Panc1 (cell line): ENCODE results near the gene SSTR1. TPM values are rescaled to one million over a fixed set of nuclear protein-coding genes. Genes with fewer than 3 reads are reported as not detected.

Source experiments
- ATAC-seq: fragments of 200-7000 bp; cut with Tn5 transposase; 2 replicates; pipeline ENCODE4 v1.9.1; 2020; ENCODE audit warnings: mild to moderate bottlenecking, moderate library complexity
- BruUV-seq: library from RNA; stranded (reverse); fragments of 400-500 nt; replicated peaks from 2 replicates; lab custom pipeline; 2021; lab: Mats Ljungman, UMichigan
- CTCF ChIA-PET: fragments of 300-600 bp; sonication (Branson Sonifier 250); formaldehyde crosslinking; loops from one replicate; lab custom pipeline; 2022; ENCODE audit warnings: antibody characterized with exemption; lab: Charles Lee
- POLR2A ChIA-PET: fragments of 300-600 bp; sonication (Branson Sonifier 250); formaldehyde crosslinking; loops from one replicate; lab custom pipeline; 2022; ENCODE audit warnings: antibody characterized with exemption; lab: Charles Lee
- DNase-seq: peaks from one replicate; pipeline ENCODE4 v3.0.0-alpha.2; 2010; ENCODE audit warnings: low read depth, low spot score
- H3K27ac ChIP-seq: 2 replicates; pipeline ENCODE4 v1.5.1; 2011; ENCODE audit warnings: mild to moderate bottlenecking, low read length, inconsistent platforms
- H3K27me3 ChIP-seq: fragments of 200-500 bp; sonication (Bioruptor generic); 2 replicates; pipeline ENCODE4 v1.6.0; 2014; ENCODE audit warnings: low read length, inconsistent platforms; ENCODE audit not compliant: control insufficient read depth, insufficient read depth
- H3K36me3 ChIP-seq: fragments of 200-500 bp; sonication (Bioruptor generic); 2 replicates; pipeline ENCODE4 v1.5.1; 2014; ENCODE audit warnings: inconsistent platforms, mild to moderate bottlenecking, low read length, moderate library complexity; ENCODE audit not compliant: control insufficient read depth, insufficient read depth
- H3K4me1 ChIP-seq: 2 replicates; pipeline ENCODE4 v1.5.1; 2011; ENCODE audit warnings: inconsistent platforms, mild to moderate bottlenecking, low read length, moderate library complexity; ENCODE audit not compliant: control insufficient read depth, insufficient read depth
- H3K4me3 ChIP-seq, 2 experiments: 2 replicates each; pipeline ENCODE4 v1.5.1; 2011 to 2012; ENCODE audit warnings: low read depth in 2 of 2, low read length in 2 of 2, mild to moderate bottlenecking in 2 of 2, inconsistent platforms in 1 of 2, moderate library complexity in 1 of 2
- H3K9me3 ChIP-seq: fragments of 200-500 bp; sonication (Bioruptor generic); 2 replicates; pipeline ENCODE4 v1.5.1; 2014; ENCODE audit warnings: low read depth, mild to moderate bottlenecking, inconsistent platforms, low read length, moderate library complexity; ENCODE audit not compliant: control insufficient read depth, insufficient read depth
- CTCF ChIP-seq: fragments of 450-650 bp; IDR thresholded peaks from 2 replicates; pipeline ENCODE4 v1.5.1; 2017; ENCODE audit warnings: mild to moderate bottlenecking
- POLR2AphosphoS5 ChIP-seq: IDR thresholded peaks from 2 replicates; pipeline ENCODE4 v1.6.1; 2012; ENCODE audit warnings: mild to moderate bottlenecking, low read depth, low read length, moderate library complexity
- REST ChIP-seq, 2 experiments: IDR thresholded peaks; 2 replicates each; pipeline ENCODE4 v1.6.1; 2011 to 2012; ENCODE audit warnings: low read depth in 2 of 2, control low read depth in 1 of 2, low read length in 1 of 2, mild to moderate bottlenecking in 1 of 2, moderate library complexity in 1 of 2; ENCODE audit not compliant: insufficient read depth in 1 of 2
- SIN3A ChIP-seq: IDR thresholded peaks from 2 replicates; pipeline ENCODE4 v1.6.1; 2012; ENCODE audit warnings: low read depth, mild to moderate bottlenecking, low read length, moderate library complexity, borderline replicate concordance; ENCODE audit not compliant: insufficient read depth
- TCF7L2 ChIP-seq: IDR thresholded peaks from 2 replicates; pipeline ENCODE4 v1.6.1; 2011; ENCODE audit warnings: mild to moderate bottlenecking, low read depth, low read length, inconsistent platforms
- in situ Hi-C: cut with HindIII; loops from 2 replicates; pipeline ENCODE4 v1.10.0; 2016; ENCODE audit warnings: low sequenced_read_pairs, low pct_unique_long_range_greater_than_20kb
- intact Hi-C: fragments of 100-400 bp; cut with micrococcal nuclease; formaldehyde crosslinking; loops from one replicate; pipeline ENCODE4 v1.10.0; 2022; ENCODE audit not compliant: unreplicated experiment
- total RNA-seq: library from RNA; stranded (reverse); gene quantifications from one replicate; pipeline ENCODE4 v1.2.1, GENCODE V29; 2021; ENCODE audit not compliant: unreplicated experiment

SSTR1 gene
- total RNA-seq, 1 experiment from 2014 or later = not detected

GRCh38 chr14:38198425-38198824, 9.3 kb upstream of the SSTR1 start:
- BruUV-seq = no TSS peak
- TF ChIP-seq POLR2AphosphoS5 = no peak
- no peak for TF ChIP-seq SIN3A
- TF ChIP-seq CTCF = no peak
- TF ChIP-seq TCF7L2 = no peak
- ATAC-seq (no peak), DNase-seq (no peak)
- Histone ChIP-seq H3K27ac (no peak overlapping the region), H3K27me3 (no peaks in the 10 kb centered on the region), H3K4me1 (no peaks in the 10 kb centered on the region), H3K36me3 (no peaks in the 10 kb centered on the region), H3K4me3 (no peak overlapping the region), H3K9me3 (no peaks in the 10 kb centered on the region)
- intact Hi-C loops = no loop called here
- ChIA-PET POLR2A (no interaction called here), CTCF (no interaction called here)
- in situ Hi-C loops = no loop called here

- no peak overlapping the region for H3K27ac ChIP-seq
- H3K4me3 ChIP-seq = no peak overlapping the region
- intact Hi-C loops (no loop called here), in situ Hi-C loops (no loop called here)
- no peaks in the 10 kb centered on the region for H3K4me1 ChIP-seq
- no peak for TF ChIP-seq REST (IDR thresholded peaks at IDR 0.05; ENCODE audit: insufficient read depth in 1 of 2, low read depth in 2 of 2, low read length in 1 of 2)
- TF ChIP-seq CTCF = no peak
- no peak for TF ChIP-seq SIN3A
- no peak for TF ChIP-seq POLR2AphosphoS5
- no peak for TF ChIP-seq TCF7L2
- H3K9me3 ChIP-seq = no peaks in the 10 kb centered on the region
- ChIA-PET CTCF (no interaction called here), POLR2A (no interaction called here)
- H3K36me3 ChIP-seq = no peaks in the 10 kb centered on the region
- ATAC-seq = no peak
- H3K27me3 ChIP-seq = no peaks in the 10 kb centered on the region
- BruUV-seq = no TSS peak
- no peak for DNase-seq
These were observed 8.6 kb upstream of the SSTR1 start for GRCh38 chr14:38199076-38199475.
